H1 (cell line): ENCODE results near the gene INF2. TPM values are rescaled to one million over a fixed set of nuclear protein-coding genes. Genes with fewer than 3 reads are reported as not detected.

Experiments
- CTCF ChIA-PET: fragments of 300-600 bp; sonication (Branson Sonifier 250); formaldehyde crosslinking; loops from one replicate; lab custom pipeline; 2021; ENCODE audit not compliant: partially characterized antibody; lab: Charles Lee
- POLR2A ChIA-PET: fragments of 300-600 bp; sonication (Branson Sonifier 250); formaldehyde crosslinking; loops from one replicate; lab custom pipeline; 2021; ENCODE audit warnings: inconsistent platforms; ENCODE audit not compliant: partially characterized antibody; lab: Charles Lee
- DNase-seq, 2 experiments: peaks; one replicate each; pipeline versions ENCODE4 v3.0.0 to v3.0.0-alpha.2; 2010 to 2022; ENCODE audit warnings: low spot score in 2 of 2, low read depth in 1 of 2, mixed read lengths in 1 of 2
- FAIRE-seq: peaks from 2 replicates; lab custom pipeline; 2011; peaks lifted over from hg19 to GRCh38; lab: Jason Lieb, UNC
- H2AFZ ChIP-seq: 2 replicates; pipeline ENCODE4 v1.8.1; 2012; ENCODE audit warnings: low read length, inconsistent platforms
- H2AK5ac ChIP-seq: 2 replicates; pipeline ENCODE4 v1.6.1; 2013; ENCODE audit warnings: low read depth, low read length
- H2BK120ac ChIP-seq: replicated peaks from 2 replicates; pipeline ENCODE3; 2013; ENCODE audit warnings: low read depth, low read length, inconsistent platforms
- H2BK12ac ChIP-seq: 2 replicates; pipeline ENCODE4 v1.6.1; 2013; ENCODE audit warnings: low read depth, low read length
- H2BK15ac ChIP-seq: 2 replicates; pipeline ENCODE4 v1.6.1; 2013; ENCODE audit warnings: low read length
- H2BK20ac ChIP-seq: 2 replicates; pipeline ENCODE4 v1.6.1; 2013; ENCODE audit warnings: low read length
- H2BK5ac ChIP-seq: 2 replicates; pipeline ENCODE4 v1.6.1; 2013; ENCODE audit warnings: low read depth, low read length
- H3K14ac ChIP-seq: 2 replicates; pipeline ENCODE4 v1.6.1; 2013; ENCODE audit warnings: inconsistent platforms; ENCODE audit not compliant: insufficient read length
- H3K18ac ChIP-seq: 2 replicates; pipeline ENCODE4 v1.6.1; 2013; ENCODE audit warnings: low read length; ENCODE audit errors: extremely low read depth
- H3K23ac ChIP-seq: 2 replicates; pipeline ENCODE4 v1.6.1; 2013; ENCODE audit warnings: inconsistent platforms; ENCODE audit not compliant: insufficient read length
- H3K23me2 ChIP-seq: 2 replicates; pipeline ENCODE4 v1.6.1; 2013; ENCODE audit warnings: low read depth, low read length
- H3K27ac ChIP-seq: 2 replicates; pipeline ENCODE4 v1.6.1; 2011; ENCODE audit warnings: low read depth, low read length, inconsistent platforms
- H3K27me3 ChIP-seq, 4 experiments: replicated peaks in 1 of 4; 1 replicate in 1 of 4; 2 replicates in 3 of 4; pipeline versions ENCODE4 v1.6.1 to v1.8.1; 2011 to 2013; ENCODE audit warnings: low read length in 3 of 4, mild to moderate bottlenecking in 3 of 4, inconsistent platforms in 2 of 4, mixed read lengths in 2 of 4, moderate library complexity in 1 of 4; ENCODE audit not compliant: control insufficient read depth in 3 of 4, insufficient read depth in 3 of 4; ENCODE audit errors: extremely low read depth in 1 of 4
- H3K36me3 ChIP-seq, 4 experiments: 2 replicates each; pipeline versions ENCODE4 v1.6.1 to v1.8.1; 2011 to 2013; ENCODE audit warnings: mild to moderate bottlenecking in 4 of 4, low read length in 3 of 4, moderate library complexity in 2 of 4, control low read depth in 1 of 4, inconsistent platforms in 1 of 4; ENCODE audit not compliant: insufficient read depth in 4 of 4, control insufficient read depth in 2 of 4
- H3K4ac ChIP-seq: replicated peaks from 2 replicates; pipeline ENCODE3; 2013; ENCODE audit warnings: low read length, low read depth, mixed read lengths, inconsistent platforms; ENCODE audit not compliant: insufficient read length
- H3K4me1 ChIP-seq, 4 experiments: replicated peaks in 1 of 4; 1 replicate in 1 of 4; 2 replicates in 3 of 4; pipeline versions ENCODE4 v1.6.1 to v1.8.1; 2011 to 2013; ENCODE audit warnings: low read length in 3 of 4, inconsistent platforms in 2 of 4, mixed read lengths in 1 of 4; ENCODE audit not compliant: insufficient read depth in 4 of 4, control insufficient read depth in 3 of 4
- H3K4me2 ChIP-seq, 2 experiments: 2 replicates each; pipeline versions ENCODE4 v1.6.1 to v1.8.1; 2011 to 2013; ENCODE audit warnings: low read depth in 2 of 2, low read length in 2 of 2, control low read depth in 1 of 2, inconsistent platforms in 1 of 2, mild to moderate bottlenecking in 1 of 2; ENCODE audit not compliant: insufficient read depth in 1 of 2
- H3K4me3 ChIP-seq, 4 experiments: fragments of 200-600, 300-600 bp in 1 of 4; sonication (generic), shearing (Covaris generic), sonication (Bioruptor Twin) in 1 of 4; 2 replicates each; pipeline versions ENCODE4 v1.5.1 to v1.8.1; 2011 to 2016; ENCODE audit warnings: low read length in 4 of 4, low read depth in 3 of 4, control low read depth in 2 of 4, inconsistent platforms in 2 of 4, mild to moderate bottlenecking in 2 of 4, mixed read lengths in 1 of 4, moderate library complexity in 1 of 4; ENCODE audit not compliant: insufficient read depth in 2 of 4; ENCODE audit errors: extremely low read depth in 1 of 4
- H3K56ac ChIP-seq: replicated peaks from 2 replicates; pipeline ENCODE3; 2013; ENCODE audit warnings: low read depth, mild to moderate bottlenecking, mixed read lengths, low read length, inconsistent platforms; ENCODE audit not compliant: insufficient read length
- H3K79me1 ChIP-seq: 2 replicates; pipeline ENCODE4 v1.6.1; 2013; ENCODE audit warnings: low read depth, low read length, control low read depth
- H3K79me2 ChIP-seq, 2 experiments: 2 replicates each; pipeline versions ENCODE4 v1.6.1 to v1.8.1; 2012 to 2013; ENCODE audit warnings: low read length in 2 of 2, mild to moderate bottlenecking in 2 of 2, inconsistent platforms in 1 of 2; ENCODE audit not compliant: insufficient read depth in 2 of 2, control insufficient read depth in 1 of 2
- H3K9ac ChIP-seq, 4 experiments: replicated peaks in 1 of 4; 1 replicate in 1 of 4; 2 replicates in 3 of 4; pipeline versions ENCODE4 v1.6.1 to v1.8.1; 2011 to 2013; ENCODE audit warnings: low read depth in 3 of 4, low read length in 3 of 4, control low read depth in 2 of 4, mild to moderate bottlenecking in 2 of 4, moderate library complexity in 2 of 4, inconsistent platforms in 1 of 4; ENCODE audit errors: extremely low read depth in 1 of 4
- H3K9me3 ChIP-seq, 2 experiments: 2 replicates each; pipeline versions ENCODE4 v1.6.1 to v1.8.1; 2012 to 2013; ENCODE audit warnings: mild to moderate bottlenecking in 2 of 2, moderate library complexity in 2 of 2, control low read depth in 1 of 2, inconsistent platforms in 1 of 2, low read depth in 1 of 2, low read length in 1 of 2, mixed read lengths in 1 of 2; ENCODE audit not compliant: insufficient read depth in 2 of 2
- H4K20me1 ChIP-seq, 2 experiments: replicated peaks in 1 of 2; 2 replicates each; pipeline versions ENCODE3 to v1.8.1; 2011 to 2013; ENCODE audit warnings: inconsistent platforms in 2 of 2, low read length in 2 of 2, mild to moderate bottlenecking in 1 of 2; ENCODE audit not compliant: insufficient read depth in 2 of 2, control insufficient read depth in 1 of 2
- H4K5ac ChIP-seq: 2 replicates; pipeline ENCODE4 v1.6.1; 2013; ENCODE audit warnings: low read length, low read depth, mixed read lengths, inconsistent platforms; ENCODE audit not compliant: insufficient read length
- H4K8ac ChIP-seq: 2 replicates; pipeline ENCODE4 v1.8.0; 2013; ENCODE audit warnings: mild to moderate bottlenecking, moderate library complexity, low read length, inconsistent platforms; ENCODE audit not compliant: insufficient read depth; ENCODE audit errors: extremely low read depth
- H4K91ac ChIP-seq: replicated peaks from 2 replicates; pipeline ENCODE3; 2013; ENCODE audit warnings: low read length, mixed read lengths, inconsistent platforms; ENCODE audit not compliant: insufficient read length
- ASH2L ChIP-seq: fragments of 200-600, 300-600 bp; sonication (generic); IDR thresholded peaks from one replicate; pipeline ENCODE4 v1.7.1; 2017; ENCODE audit warnings: low read length
- ATF2 ChIP-seq: IDR thresholded peaks from 2 replicates; pipeline ENCODE4 v1.6.1; 2012; ENCODE audit warnings: low read length, inconsistent platforms
- CREB1 ChIP-seq: IDR thresholded peaks from 2 replicates; pipeline ENCODE4 v1.6.1; 2012; ENCODE audit warnings: inconsistent platforms
- GTF2F1 ChIP-seq: IDR thresholded peaks from 2 replicates; pipeline ENCODE4 v1.6.1; 2012; ENCODE audit warnings: low read depth, low read length, improper control_type of control experiment, borderline replicate concordance
- HDAC6 ChIP-seq: IDR thresholded peaks from one replicate; pipeline ENCODE4 v1.7.1; 2012; ENCODE audit warnings: low read depth, mild to moderate bottlenecking, inconsistent platforms, low read length, moderate library complexity
- JUND ChIP-seq: IDR thresholded peaks from 2 replicates; pipeline ENCODE4 v1.6.1; 2011; ENCODE audit warnings: mild to moderate bottlenecking, improper control_type of control experiment, low read length
- KDM1A ChIP-seq: fragments of 200-600, 300-600 bp; sonication (generic); IDR thresholded peaks from 2 replicates; pipeline ENCODE4 v1.7.1; 2016; ENCODE audit warnings: mild to moderate bottlenecking, low read length, borderline replicate concordance
- MAX ChIP-seq: IDR thresholded peaks from 2 replicates; pipeline ENCODE4 v1.6.1; 2012; ENCODE audit warnings: inconsistent platforms
- NRF1 ChIP-seq: IDR thresholded peaks from 2 replicates; pipeline ENCODE4 v1.6.1; 2011; ENCODE audit warnings: mild to moderate bottlenecking, low read depth, low read length, improper control_type of control experiment
- SIN3A ChIP-seq, 2 experiments: IDR thresholded peaks in 1 of 2; conservative IDR thresholded peaks in 1 of 2; 2 replicates each; pipeline ENCODE4 v1.6.1; 2011 to 2012; ENCODE audit warnings: low read length in 2 of 2, improper control_type of control experiment in 1 of 2, low read depth in 1 of 2, mild to moderate bottlenecking in 1 of 2
- TAF1 ChIP-seq: IDR thresholded peaks from 2 replicates; pipeline ENCODE4 v1.6.1; 2011; ENCODE audit warnings: mild to moderate bottlenecking, low read depth, low read length
- TBP ChIP-seq: IDR thresholded peaks from 2 replicates; pipeline ENCODE4 v1.6.1; 2011; ENCODE audit warnings: low read depth, low read length, improper control_type of control experiment
- YY1 ChIP-seq: IDR thresholded peaks from 2 replicates; pipeline ENCODE4 v1.6.1; 2011; ENCODE audit warnings: low read depth, mild to moderate bottlenecking, low read length
- WGBS, 2 experiments: shearing (Covaris generic) in 1 of 2; methylation state at CpG; one replicate each; pipeline versions ENCODE4 v1.1.6 to v1.1.7; 2013 to 2015; ENCODE audit warnings: low lambda C conversion rate in 2 of 2, mixed read lengths in 2 of 2, inconsistent platforms in 1 of 2, low coverage in 1 of 2, missing lambda C conversion rate in 1 of 2; ENCODE audit not compliant: insufficient replicate concordance in 2 of 2, insufficient coverage in 1 of 2, insufficient read length in 1 of 2; ENCODE audit errors: extremely low coverage in 1 of 2, missing lambda C conversion rate in 1 of 2; 5-methylcytosine and 5-hydroxymethylcytosine counted together
- polyA plus RNA-seq, 7 experiments: library from polyadenylated mRNA; depleted of rRNA in 3 of 7; stranded (reverse) in 5 of 7; unstranded in 2 of 7; fragments of >200 nt in 5 of 7; fragments of 200-250 nt in 2 of 7; gene quantifications; 1 replicate in 5 of 7; 2 replicates in 1 of 7; 4 replicates in 1 of 7; pipeline versions ENCODE4 v1.2.1 to v1.2.3, GENCODE V29; 2011 to 2013; ENCODE audit warnings: missing spikeins in 2 of 7, mixed read lengths in 2 of 7
- total RNA-seq: library from RNA; stranded (reverse); fragmentation: NEBNext Ultra II Directional; extraction: Animal tissue kit (Norgen Biotek cat#: 25700); gene quantifications from 2 replicates; pipeline ENCODE4 v1.2.1, GENCODE V29; 2021

Gene INF2
- total and polyA plus RNA-seq, 2 of the 8 experiments (the other 6 are each of a cell fraction or from before 2014, with no cell fraction given): 29.1 to 59.5 TPM

- FAIRE-seq (no peak), DNase-seq (no peak)
- Histone ChIP-seq H2BK120ac (no peak overlapping the region), H3K23me2 (no peaks in the 10 kb centered on the region), H2BK12ac (0 out of 2 replicates have a peak overlapping the region, but pooled peaks have one; percentile 9), H3K4ac (no peak overlapping the region), H3K27me3 (peaks cover 0 to 5% (median 2%) of the 10 kb centered on the region in 4 experiments; a peak in 2 of 7 replicates), H3K27ac (no peak overlapping the region), H3K36me3 (no peaks in the 10 kb centered on the region), H3K4me2 (no peak overlapping the region), H3K18ac (no peak overlapping the region), H4K20me1 (peaks cover 0 to 7% of the 10 kb centered on the region in 2 experiments), H3K56ac (no peak overlapping the region), H4K5ac (no peak overlapping the region), H2BK15ac (no peak overlapping the region), H3K79me1 (no peaks in the 10 kb centered on the region), H3K4me1 (no peaks in the 10 kb centered on the region; a peak in 2 of 7 replicates), H3K79me2 (no peaks in the 10 kb centered on the region), H3K14ac (no peak overlapping the region), H2BK20ac (no peak overlapping the region), H2AK5ac (no peak overlapping the region), H2BK5ac (no peak overlapping the region; the same call in 1 of the 2 replicates), H2AFZ (no peak overlapping the region), H3K9ac (no peak overlapping the region), H4K91ac (no peak overlapping the region), H3K23ac (no peak overlapping the region), H3K9me3 (no peaks in the 10 kb centered on the region), H3K4me3 (no peak overlapping the region), H4K8ac (no peak overlapping the region; the same call in 1 of the 2 replicates)
- ChIA-PET CTCF (interaction anchor here (0.9 to 3.3 kb wide), 3 partner anchors 11 to 38 kb away, joined by 3 to 18 read pairs (median 5); no protein-coding TSS in a partner anchor), POLR2A (interaction anchor here (1.2 kb wide), 1 partner anchor 16 kb away, joined by 3 read pairs; no protein-coding TSS in a partner anchor)
- 95% methylated on average over 14 of the region's 14 CpGs; no CpG with 5 or more reads in 1 of the 2 experiments for WGBS, 2 experiments
- TF ChIP-seq TAF1 (no peak), NRF1 (no peak), ATF2 (no peak), ASH2L (no peak), SIN3A (conservative IDR thresholded peaks at IDR 0.05 in 1 of 2, IDR thresholded peaks at IDR 0.05 in 1 of 2; ENCODE audit: low read depth in 1 of 2, low read length in 2 of 2) (no peak), CREB1 (no peak), TBP (no peak), KDM1A (no peak), MAX (no peak), YY1 (no peak), HDAC6 (no peak), GTF2F1 (no peak), JUND (no peak)
Observed at GRCh38 chr14:104732355-104732804, 43.0 kb downstream of the INF2 start.
